Mucosa of rectum (tissue), 2 donors: ENCODE measurements around the gene PIAS1.
A peak's percentile ranks its signal among the peaks of the same experiment; 100 is the strongest.

Experiments used
- H3K27ac ChIP-seq, 2 donors: one replicate each; pipeline ENCODE4 v1.7.0; 2013; ENCODE audit warnings: inconsistent platforms in 2 of 2, low read depth in 2 of 2, low read length in 2 of 2
- H3K27me3 ChIP-seq, 2 donors: one replicate each; pipeline ENCODE4 v1.7.0; 2013; ENCODE audit warnings: low read length in 2 of 2; ENCODE audit not compliant: control insufficient read depth in 2 of 2, insufficient read depth in 2 of 2
- H3K36me3 ChIP-seq, 2 donors: one replicate each; pipeline ENCODE4 v1.7.0; 2013; ENCODE audit warnings: low read length in 2 of 2; ENCODE audit not compliant: control insufficient read depth in 2 of 2, insufficient read depth in 2 of 2
- H3K4me1 ChIP-seq, 2 donors: one replicate each; pipeline ENCODE4 v1.7.0; 2013; ENCODE audit warnings: low read length in 2 of 2, mild to moderate bottlenecking in 1 of 2; ENCODE audit not compliant: control insufficient read depth in 2 of 2, insufficient read depth in 2 of 2
- H3K4me3 ChIP-seq, 2 donors: one replicate each; pipeline ENCODE4 v1.7.0; 2013; ENCODE audit warnings: low read length in 2 of 2
- H3K9ac ChIP-seq, 2 donors: one replicate each; pipeline ENCODE4 v1.7.0; 2013; ENCODE audit warnings: low read length in 2 of 2, low read depth in 1 of 2, mild to moderate bottlenecking in 1 of 2
- H3K9me3 ChIP-seq, 2 donors: one replicate each; pipeline ENCODE4 v1.7.0; 2013; ENCODE audit warnings: low read length in 2 of 2; ENCODE audit not compliant: control insufficient read depth in 2 of 2
- donor health status: healthy.
- donor health status: Normal muscosa, but diverticular disease.

The PIAS1 gene

GRCh38 chr15:68186671-68187397 is 132.7 kb downstream of the PIAS1 start:
- Histone ChIP-seq H3K9me3 (no peaks in the 10 kb centered on the region), H3K4me3 (no peak overlapping the region), H3K36me3 (peaks cover 36 to 47% of the 10 kb centered on the region in 2 donors), H3K27ac (peak overlapping the region in 1 of 2 donors; percentile 74), H3K4me1 (peaks cover 12 to 21% of the 10 kb centered on the region in 2 donors), H3K9ac (no peak overlapping the region), H3K27me3 (no peaks in the 10 kb centered on the region)

GRCh38 chr15:68187559-68187958 is 133.4 kb downstream of the PIAS1 start:
- peak overlapping the region; percentile 60 to 74 for H3K27ac ChIP-seq
- peak overlapping the region; percentile 38 to 51 for H3K4me3 ChIP-seq
- H3K36me3 ChIP-seq: peaks cover 38 to 46% of the 10 kb centered on the region in 2 donors
- peaks cover 12 to 21% of the 10 kb centered on the region in 2 donors for H3K4me1 ChIP-seq
- no peaks in the 10 kb centered on the region for H3K9me3 ChIP-seq
- no peaks in the 10 kb centered on the region for H3K27me3 ChIP-seq
- no peak overlapping the region for H3K9ac ChIP-seq

DNA sequence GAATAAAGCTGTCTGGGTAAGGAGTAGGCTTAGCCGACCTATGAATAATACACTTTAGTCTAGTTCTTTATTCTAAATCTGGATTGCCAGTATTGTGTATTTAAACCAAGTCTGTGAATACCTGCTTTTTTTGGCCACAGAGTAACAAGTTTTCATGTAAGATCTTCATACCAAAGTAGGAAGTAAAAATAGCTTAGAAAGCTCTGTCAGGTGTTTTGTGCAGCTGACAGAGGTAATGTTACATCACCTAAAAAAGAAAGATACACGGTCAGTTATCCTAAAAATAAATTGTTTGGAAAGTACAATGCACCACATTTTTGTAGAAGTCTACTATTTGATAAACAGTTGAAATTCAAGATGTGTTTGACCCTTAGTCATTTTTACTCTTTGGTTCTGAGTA is 134.5 kb downstream of the PIAS1 start:
- Histone ChIP-seq H3K9ac (no peak overlapping the region), H3K4me1 (peaks cover 12 to 21% of the 10 kb centered on the region in 2 donors), H3K27ac (peak overlapping the region; percentile 46 to 74), H3K4me3 (no peak overlapping the region), H3K27me3 (no peaks in the 10 kb centered on the region), H3K36me3 (peaks cover 38 to 46% of the 10 kb centered on the region in 2 donors), H3K9me3 (no peaks in the 10 kb centered on the region)

DNA sequence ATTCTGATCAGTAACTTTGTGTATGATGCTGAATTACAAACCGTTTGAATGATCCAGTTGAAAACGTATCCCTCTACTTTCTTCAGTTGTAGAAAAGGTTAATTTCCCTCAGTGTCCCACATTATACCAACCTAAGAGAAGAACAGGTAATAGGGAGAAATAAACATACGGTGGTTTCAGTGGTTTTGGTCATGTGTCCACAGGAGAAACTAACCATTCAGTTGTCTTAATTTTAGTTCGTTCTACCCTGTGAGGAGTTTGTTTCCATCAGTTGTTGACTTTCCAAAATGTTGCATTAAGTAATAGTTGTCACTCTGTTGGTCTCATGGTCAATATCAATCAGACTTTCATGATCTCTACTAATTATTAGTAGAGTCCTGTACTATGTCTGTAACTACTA is 135.9 kb downstream of the PIAS1 start:
- peaks cover 30 to 36% of the 10 kb centered on the region in 2 donors for H3K36me3 ChIP-seq
- H3K4me1 ChIP-seq: peaks cover 12 to 21% of the 10 kb centered on the region in 2 donors
- no peaks in the 10 kb centered on the region for H3K27me3 ChIP-seq
- no peaks in the 10 kb centered on the region for H3K9me3 ChIP-seq
- peak overlapping the region in 1 of 2 donors; percentile 20 for H3K27ac ChIP-seq
- H3K4me3 ChIP-seq: no peak overlapping the region
- H3K9ac ChIP-seq: no peak overlapping the region

DNA sequence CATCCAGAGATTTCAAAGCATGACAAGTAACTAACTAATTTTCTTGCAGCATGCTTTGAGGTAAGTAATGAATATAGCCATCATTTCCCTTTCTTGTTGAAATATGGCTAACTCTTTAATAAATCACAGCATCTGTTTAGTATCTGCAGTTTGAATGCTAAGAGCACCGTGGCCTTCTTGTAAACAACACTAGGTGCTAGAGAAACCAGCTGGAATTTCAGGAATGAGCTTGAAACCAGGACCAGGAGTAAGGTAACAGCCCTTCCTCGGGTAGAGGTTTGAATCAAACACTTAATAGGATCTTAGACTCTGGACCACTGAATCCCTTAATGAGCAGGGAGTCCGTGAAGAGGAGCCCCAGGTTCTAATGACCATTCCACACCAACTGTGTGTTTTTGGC is 137.4 kb downstream of the PIAS1 start:
- no peaks in the 10 kb centered on the region for H3K9me3 ChIP-seq
- H3K4me3 ChIP-seq: no peak overlapping the region
- H3K9ac ChIP-seq: no peak overlapping the region
- H3K27me3 ChIP-seq: no peaks in the 10 kb centered on the region
- H3K36me3 ChIP-seq: peaks cover 28 to 34% of the 10 kb centered on the region in 2 donors
- H3K4me1 ChIP-seq: peaks cover 12 to 21% of the 10 kb centered on the region in 2 donors
- no peak overlapping the region for H3K27ac ChIP-seq

DNA sequence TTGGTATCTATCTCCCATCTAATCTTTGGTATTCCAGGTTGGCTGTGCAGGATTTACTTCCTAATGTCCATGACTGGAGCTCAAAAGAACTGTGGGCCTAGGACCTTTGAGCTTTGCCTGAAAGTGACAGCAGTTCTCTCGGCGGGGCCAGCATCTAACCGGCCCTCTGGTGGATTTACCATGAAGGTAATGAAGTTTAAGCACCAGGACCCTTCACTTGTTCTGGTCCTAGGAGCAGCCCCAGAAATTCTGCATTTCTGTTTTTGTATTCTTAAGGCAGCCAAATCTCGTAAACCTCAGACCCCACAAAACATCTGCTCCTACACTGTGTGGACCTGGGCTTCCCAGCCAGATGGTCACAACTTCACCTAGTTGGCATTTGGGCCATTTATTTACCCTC is 138.0 kb downstream of the PIAS1 start:
- Histone ChIP-seq H3K4me1 (peaks cover 12 to 21% of the 10 kb centered on the region in 2 donors), H3K9me3 (no peaks in the 10 kb centered on the region), H3K27ac (no peak overlapping the region), H3K36me3 (peaks cover 29 to 38% of the 10 kb centered on the region in 2 donors), H3K4me3 (no peak overlapping the region), H3K27me3 (no peaks in the 10 kb centered on the region), H3K9ac (no peak overlapping the region)

- no peak overlapping the region for H3K4me3 ChIP-seq
- H3K27me3 ChIP-seq: no peaks in the 10 kb centered on the region
- peaks cover 7 to 15% of the 10 kb centered on the region in 2 donors for H3K4me1 ChIP-seq
- H3K36me3 ChIP-seq: peaks cover 35 to 41% of the 10 kb centered on the region in 2 donors
- no peaks in the 10 kb centered on the region for H3K9me3 ChIP-seq
- no peak overlapping the region for H3K27ac ChIP-seq
- no peak overlapping the region for H3K9ac ChIP-seq
These were observed 138.8 kb downstream of the PIAS1 start for GRCh38 chr15:68192804-68193486.

GRCh38 chr15:68195336-68196112 is 141.4 kb downstream of the PIAS1 start:
- Histone ChIP-seq H3K4me3 (no peak overlapping the region), H3K36me3 (peaks cover 33 to 38% of the 10 kb centered on the region in 2 donors), H3K27ac (no peak overlapping the region), H3K9me3 (no peaks in the 10 kb centered on the region), H3K4me1 (peaks cover 0 to 3% of the 10 kb centered on the region in 2 donors), H3K9ac (no peak overlapping the region), H3K27me3 (no peaks in the 10 kb centered on the region)

GRCh38 chr15:68196445-68197169 is 142.5 kb downstream of the PIAS1 start:
- Histone ChIP-seq H3K27me3 (no peaks in the 10 kb centered on the region), H3K27ac (no peak overlapping the region), H3K4me1 (peaks cover 6 to 12% of the 10 kb centered on the region in 2 donors), H3K9me3 (no peaks in the 10 kb centered on the region), H3K9ac (no peak overlapping the region), H3K36me3 (peaks cover 32 to 33% of the 10 kb centered on the region in 2 donors), H3K4me3 (no peak overlapping the region)
